Stimulated activated naive CD4-positive, alpha-beta T cell (primary cell): Measurements from ENCODE around the gene POU4F1.
A peak's percentile ranks its signal among the peaks of the same experiment; 100 is the strongest.
"Not testable (repeated sequence)": the region's sequence is repeated elsewhere in the genome, so short reads cannot be mapped to it uniquely, and the experiment has no call there.

Experiments
- DNase-seq, 6 experiments: peaks; one replicate each; lab custom pipeline; 2025; lab: John Stamatoyannopoulos, UW

POU4F1 gene, protein sequence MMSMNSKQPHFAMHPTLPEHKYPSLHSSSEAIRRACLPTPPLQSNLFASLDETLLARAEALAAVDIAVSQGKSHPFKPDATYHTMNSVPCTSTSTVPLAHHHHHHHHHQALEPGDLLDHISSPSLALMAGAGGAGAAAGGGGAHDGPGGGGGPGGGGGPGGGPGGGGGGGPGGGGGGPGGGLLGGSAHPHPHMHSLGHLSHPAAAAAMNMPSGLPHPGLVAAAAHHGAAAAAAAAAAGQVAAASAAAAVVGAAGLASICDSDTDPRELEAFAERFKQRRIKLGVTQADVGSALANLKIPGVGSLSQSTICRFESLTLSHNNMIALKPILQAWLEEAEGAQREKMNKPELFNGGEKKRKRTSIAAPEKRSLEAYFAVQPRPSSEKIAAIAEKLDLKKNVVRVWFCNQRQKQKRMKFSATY

GRCh38 chr13:78603240-78603957 lies at the start of gene POU4F1:
POU4F1 (minus strand) TSS chr13:78603552; CDS start chr13:78603326, 226 bp downstream.
- peak; percentile 15 to 56 (median 34) for DNase-seq

- no peak for DNase-seq
These were observed 49.3 kb upstream of the POU4F1 start for GRCh38 chr13:78652651-78653050.

DNA sequence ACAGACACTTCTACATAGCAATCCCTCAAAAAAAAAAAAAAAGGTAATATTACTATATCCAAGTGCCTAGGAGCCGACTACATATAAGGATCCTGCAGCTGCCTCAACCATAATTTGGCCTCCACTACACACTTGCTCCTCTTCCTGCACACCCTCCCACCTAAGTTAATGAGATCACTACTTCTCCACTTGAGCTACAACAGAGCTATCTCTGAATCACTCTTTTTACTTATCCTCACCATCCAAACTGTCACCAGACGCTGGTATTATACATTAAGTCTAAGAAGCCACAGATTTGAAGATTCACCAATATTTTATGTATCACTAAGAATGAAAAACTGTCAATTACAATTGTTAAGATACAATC lies 47.3 kb upstream of the POU4F1 start:
- DNase-seq, result no peak

- no peak for DNase-seq
These were observed 46.8 kb upstream of the POU4F1 start for GRCh38 chr13:78649997-78650716.

DNA sequence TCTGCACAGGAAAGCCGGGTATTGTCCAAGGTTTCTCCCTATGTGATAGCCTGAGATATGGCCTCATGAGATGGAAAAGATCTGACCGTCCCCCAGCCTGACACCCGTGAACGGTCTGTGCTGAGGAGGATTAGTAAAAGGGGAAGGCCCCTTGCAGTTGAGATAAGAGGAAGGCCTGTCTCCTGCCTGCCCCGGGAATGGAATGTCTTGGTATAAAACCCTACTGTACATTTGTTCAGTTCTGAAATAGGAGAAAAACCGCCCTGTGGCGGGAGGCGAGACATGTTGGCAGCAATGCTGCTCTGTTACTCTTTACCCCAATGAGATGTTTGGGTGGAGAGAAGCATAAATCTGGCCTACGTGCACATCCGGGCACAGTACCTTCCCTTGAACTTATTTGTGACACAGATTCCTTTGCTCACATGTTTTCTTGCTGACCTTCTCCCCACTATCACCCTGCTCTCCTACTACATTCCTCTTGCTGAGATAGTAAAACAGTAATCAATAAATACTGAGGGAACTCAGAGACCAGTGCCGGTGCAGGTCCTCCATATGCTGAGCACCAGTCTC lies 43.8 kb upstream of the POU4F1 start:
- DNase-seq, result not testable (repeated sequence)

- no peak for DNase-seq
These were observed 34.9 kb upstream of the POU4F1 start for GRCh38 chr13:78638216-78638615.

- no peak for DNase-seq
These were observed 33.1 kb upstream of the POU4F1 start for GRCh38 chr13:78636495-78636894.

DNA sequence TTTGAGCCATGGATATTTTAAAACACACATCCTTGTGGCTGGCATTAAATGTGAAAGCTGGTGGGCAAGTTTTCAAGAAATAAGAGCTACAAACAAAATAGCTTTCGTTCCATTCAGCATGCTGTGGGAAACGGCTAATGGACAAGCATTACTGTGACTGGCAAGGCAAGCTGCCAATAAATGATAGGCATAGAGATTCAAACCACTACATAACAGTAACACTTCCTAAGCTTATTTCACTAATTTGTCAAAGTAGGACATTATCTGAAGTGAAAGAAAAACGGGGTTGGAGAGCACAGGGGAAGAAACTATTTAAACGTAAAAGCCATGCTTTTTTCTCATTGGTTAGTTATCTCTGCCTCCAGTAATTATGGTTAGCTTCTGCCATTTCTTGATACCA lies 29.6 kb upstream of the POU4F1 start:
- DNase-seq, result no peak

DNA sequence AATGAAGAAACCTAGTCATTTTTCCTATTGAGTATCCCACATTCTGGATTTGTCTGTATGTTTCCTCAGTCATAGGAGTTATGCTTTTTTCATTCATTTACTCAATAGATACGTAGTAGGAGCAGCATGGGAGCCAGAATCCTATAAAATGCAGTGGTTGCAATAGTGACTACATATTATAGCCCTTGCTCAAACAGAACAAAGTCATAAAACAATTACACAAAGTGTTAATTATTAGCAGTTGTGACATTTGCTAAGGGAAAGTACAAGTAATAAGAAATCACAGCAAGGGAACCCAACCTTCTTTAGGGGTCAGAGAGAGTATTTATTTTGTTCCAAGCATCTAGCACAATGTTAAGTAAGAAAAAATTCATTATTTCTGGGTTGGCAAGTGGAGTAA lies 27.7 kb upstream of the POU4F1 start:
- no peak for DNase-seq

DNA sequence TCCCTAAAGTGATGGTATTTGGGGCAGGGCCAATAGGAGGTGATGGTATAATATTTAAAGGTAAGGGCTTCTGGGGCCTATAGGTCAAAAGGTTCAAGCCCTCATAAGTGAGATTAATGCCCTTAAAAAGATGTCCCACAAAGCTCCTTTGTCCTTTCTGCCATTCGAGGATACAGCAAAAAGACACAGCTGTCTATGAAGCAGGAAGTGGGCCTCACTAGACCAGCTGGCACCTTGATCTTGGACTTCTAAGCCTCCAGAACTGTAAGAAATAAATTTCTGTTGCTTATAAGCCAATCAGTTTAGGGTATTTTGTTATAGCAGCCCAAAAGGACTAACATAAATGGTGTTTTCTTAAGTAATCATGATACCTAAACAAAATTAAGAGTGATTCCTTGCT lies 27.2 kb upstream of the POU4F1 start:
- DNase-seq, result no peak

- no peak for DNase-seq
These were observed 22.0 kb upstream of the POU4F1 start for GRCh38 chr13:78625384-78625783.

- no peak for DNase-seq
These were observed 19.8 kb upstream of the POU4F1 start for GRCh38 chr13:78623132-78623531.

DNA sequence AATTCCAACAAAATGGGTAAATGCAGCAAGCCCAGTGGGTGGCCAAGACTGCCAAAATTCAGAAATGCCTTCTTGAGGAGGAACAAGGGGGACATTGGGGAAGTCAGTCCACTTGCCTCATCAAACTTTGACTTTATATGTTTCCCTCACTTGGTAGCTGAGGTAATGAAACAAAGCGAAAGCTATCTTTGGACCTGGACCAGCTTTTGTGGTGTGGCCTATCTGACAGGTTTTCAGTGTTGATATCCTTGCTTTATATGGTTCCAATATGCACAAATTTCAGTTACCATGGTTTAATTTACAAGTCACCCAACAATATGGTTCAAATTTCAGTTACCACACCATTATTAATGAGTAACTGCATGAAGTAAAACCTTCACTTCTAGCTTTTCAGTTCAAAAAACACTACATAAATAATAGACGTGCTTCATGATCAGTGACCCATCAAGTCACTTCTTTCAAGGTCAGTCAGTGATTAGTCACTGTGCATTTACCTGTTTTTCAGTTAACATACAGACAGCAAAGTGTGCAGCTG lies 17.7 kb upstream of the POU4F1 start:
- DNase-seq, result no peak

- no peak for DNase-seq
These were observed 15.1 kb upstream of the POU4F1 start for GRCh38 chr13:78618411-78618810.

- DNase-seq, result peak in 1 of 6 experiments; percentile 2
These were observed 7.7 kb upstream of the POU4F1 start for GRCh38 chr13:78611040-78611439.

GRCh38 chr13:78610381-78610883 lies 7.1 kb upstream of the POU4F1 start:
- DNase-seq, result no peak

- DNase-seq, result peak in 1 of 6 experiments; percentile 11
These were observed 6.3 kb upstream of the POU4F1 start for GRCh38 chr13:78609464-78610205.

DNA sequence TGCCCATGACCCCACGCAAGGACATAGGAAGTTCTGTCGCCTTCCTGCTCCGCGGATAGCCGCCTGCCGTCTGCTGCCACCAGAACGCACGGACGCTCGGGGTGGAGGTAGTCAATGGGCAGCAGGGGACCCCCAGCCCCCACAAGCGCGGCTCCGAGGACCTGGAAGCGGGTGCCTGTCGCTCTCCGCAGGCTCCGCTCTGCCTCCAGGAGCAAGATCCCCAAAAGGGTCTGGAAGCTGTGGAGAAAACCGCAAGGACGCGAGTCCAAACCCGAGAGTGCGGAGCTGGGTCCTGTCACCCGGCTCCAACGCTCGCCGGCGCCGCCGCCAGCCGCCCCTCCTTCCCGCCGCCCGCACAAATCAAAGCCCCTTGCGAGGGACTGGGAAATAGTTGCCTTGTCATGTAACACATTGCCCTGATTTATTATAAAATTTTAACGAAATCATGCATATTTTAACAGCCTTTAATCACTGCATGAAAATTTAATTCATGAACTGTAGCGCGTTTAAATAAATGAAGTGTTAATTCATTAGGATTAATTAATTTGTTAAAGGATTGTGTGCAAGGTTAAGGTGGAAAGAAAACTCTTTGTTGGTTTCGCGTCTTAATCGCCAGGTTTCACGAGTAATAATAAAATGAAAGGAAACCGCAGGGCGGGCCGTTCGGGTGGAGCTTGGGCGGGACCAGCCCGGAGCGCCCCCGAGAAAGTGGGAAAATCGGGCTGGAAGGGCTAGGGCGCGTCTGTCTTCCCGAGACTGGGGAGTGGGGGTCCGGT lies 5.5 kb upstream of the POU4F1 start:
- DNase-seq, result peak in 2 of 6 experiments; percentile 10 to 17

GRCh38 chr13:78608252-78608687 lies 4.9 kb upstream of the POU4F1 start:
- DNase-seq, result peak in 1 of 6 experiments; percentile 7
